SK-N-MC (cell line): ENCODE measurements around the gene UMAD1.

ENCODE experiments used
- EZH2 ChIP-seq: fragments of 200-600 bp; sonication (generic); IDR thresholded peaks from one replicate; pipeline ENCODE4 v1.6.1; 2017; ENCODE audit warnings: antibody characterized with exemption
- POLR2AphosphoS5 ChIP-seq: IDR thresholded peaks from 2 replicates; pipeline ENCODE4 v1.6.1; 2012; ENCODE audit warnings: mild to moderate bottlenecking, low read depth, low read length, borderline replicate concordance

- TF ChIP-seq EZH2 (no peak), POLR2AphosphoS5 (no peak)
Observed at GRCh38 chr7:7810380-7810779, 169.8 kb downstream of the UMAD1 start.
